HL-60/S4 treated with retinoic acid at 250 ng/mL for 4 days and 3 days (cell line): Measurements from ENCODE around the gene METTL25B.

Experiments
- in situ Hi-C: fragments of 300-500 bp; cut with MboI; formaldehyde crosslinking; loops from 2 replicates; pipeline ENCODE4 v1.7.0; 2022; ENCODE audit warnings: low sequenced_read_pairs

The METTL25B gene

DNA sequence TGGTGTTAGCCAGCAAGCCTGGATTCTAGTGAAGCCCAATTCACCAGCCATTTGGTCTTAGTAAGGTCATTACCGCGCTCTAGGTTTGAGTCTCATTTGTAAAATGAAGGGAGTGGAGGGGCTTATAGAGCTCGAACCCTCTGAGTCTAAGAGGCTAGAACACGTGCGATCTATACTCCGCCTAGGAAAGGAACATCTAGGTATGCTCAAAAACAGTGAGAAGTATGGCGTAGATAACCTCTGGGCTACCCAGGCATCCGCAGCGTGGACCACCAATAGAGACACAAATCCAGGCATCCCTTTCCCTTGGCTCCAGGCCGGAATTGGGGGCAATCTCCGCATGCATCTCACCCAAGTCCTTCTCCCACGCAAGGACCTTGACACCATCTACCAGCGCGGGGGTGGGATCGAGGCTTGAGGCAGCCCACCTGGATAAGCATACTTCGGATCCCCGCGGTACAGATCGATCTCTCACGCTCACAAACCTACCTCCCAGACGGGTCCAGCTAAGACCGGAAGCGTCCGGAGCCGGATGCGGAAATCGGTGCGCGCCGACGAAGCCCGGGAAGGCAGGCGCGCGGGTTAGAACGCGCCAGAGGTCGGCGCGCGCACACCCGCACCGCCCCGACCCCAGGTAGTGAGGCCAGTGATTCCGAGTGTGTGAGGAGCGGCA, at the start of gene METTL25B:
Gene METTL25B (plus strand): TSS at position 544 of the 673 bp plus-strand sequence. CDS start 636 bp downstream, outside the sequence.
- in situ Hi-C loops, result no loop called here

DNA sequence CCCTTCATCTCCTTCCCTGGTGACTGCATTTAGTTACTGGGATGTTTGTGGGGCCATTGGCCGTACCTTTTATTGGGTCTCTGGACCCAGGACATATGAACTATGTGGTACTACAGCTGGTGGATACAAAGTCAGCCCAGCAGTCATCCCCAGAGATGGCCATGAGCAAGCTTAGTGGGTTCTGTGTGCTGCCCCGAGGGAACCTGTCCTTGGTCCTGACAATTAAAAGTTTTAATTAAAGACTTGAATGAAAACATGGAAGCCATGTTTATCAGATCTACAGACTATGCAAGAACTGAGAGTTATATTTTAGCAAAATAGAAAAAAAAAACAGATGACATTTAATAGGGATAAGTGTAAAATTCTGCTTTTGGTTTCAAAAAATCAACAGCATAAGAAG, 48.2 kb upstream of the METTL25B start:
- in situ Hi-C loops, result no loop called here

DNA sequence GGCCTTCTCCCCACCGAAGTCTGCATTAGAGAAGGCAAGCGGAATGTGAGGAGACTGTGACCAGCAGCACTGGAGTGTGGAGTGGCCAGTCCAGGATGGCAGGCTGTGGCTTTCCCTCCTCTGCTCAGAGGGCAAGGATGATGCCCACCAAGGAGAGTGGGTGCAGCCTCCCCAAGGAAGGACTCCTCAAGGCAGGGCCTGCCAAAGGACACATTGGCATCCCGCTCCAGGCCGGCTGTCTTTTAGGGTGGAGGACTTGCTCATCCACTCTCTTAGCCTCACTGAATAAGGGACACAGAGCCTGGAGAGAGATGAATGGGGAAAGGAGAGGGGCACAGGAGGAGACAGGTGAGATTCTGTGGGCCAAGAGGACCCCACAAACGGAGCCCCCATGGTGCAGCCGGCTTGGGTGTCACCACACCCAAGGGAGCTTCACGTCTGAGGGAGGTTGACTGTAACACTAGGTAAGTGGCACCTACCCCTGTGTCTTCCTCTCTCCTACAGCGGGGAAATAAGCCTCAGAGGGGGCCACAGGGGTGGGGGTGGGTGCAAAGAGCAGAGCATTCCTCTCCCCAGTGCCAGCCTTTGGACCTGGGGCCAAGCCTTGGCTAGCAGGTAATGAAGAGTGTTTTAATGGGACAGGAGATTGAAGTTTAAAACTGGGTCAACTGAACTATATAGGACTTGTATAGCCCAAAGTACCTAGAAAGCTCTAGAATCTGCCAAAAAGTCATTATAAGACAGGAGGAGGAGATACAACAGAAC, 46.9 kb upstream of the METTL25B start:
- in situ Hi-C loops, result no loop called here

DNA sequence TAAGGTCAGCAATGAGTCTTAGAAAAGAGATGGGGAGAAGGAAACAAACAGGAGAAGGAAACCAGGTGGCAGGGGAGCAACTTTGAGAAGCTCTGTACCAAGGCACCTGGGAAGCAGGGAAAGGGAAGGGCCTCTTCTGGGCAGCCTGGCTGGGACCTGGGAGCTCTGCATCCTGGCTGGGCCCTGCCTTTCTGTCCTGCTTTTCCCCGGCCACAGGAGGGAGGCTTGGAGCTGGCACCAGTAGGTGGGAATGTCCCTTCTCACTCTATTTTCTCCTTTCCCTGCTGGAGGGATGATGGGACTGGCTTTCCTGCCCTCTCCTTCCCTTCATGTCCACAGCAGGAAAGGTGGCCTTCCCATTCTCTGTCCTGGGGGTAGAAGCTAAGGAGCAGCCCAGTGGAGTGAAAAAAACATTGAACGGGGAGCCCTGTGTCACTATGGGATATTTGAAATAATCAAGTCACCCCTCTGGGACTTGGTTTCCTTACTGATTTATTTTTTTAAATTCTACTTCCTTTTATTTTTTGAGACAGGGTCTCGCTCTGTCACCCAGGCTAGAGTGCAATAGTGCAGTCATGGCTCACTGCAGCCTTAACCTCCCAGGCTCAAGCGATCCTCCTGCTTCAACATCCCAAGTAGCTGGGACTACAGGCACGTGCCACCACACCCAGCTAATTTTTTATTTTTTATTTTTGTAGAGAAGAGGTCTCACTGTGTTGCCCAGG, 45.9 kb upstream of the METTL25B start:
- in situ Hi-C loops, result no loop called here

GRCh38 chr1:156684227-156684782, 44.0 kb upstream of the METTL25B start:
- in situ Hi-C loops, result no loop called here

GRCh38 chr1:156689035-156689952, 39.0 kb upstream of the METTL25B start:
- in situ Hi-C loops, result no loop called here

GRCh38 chr1:156689953-156690674, 38.2 kb upstream of the METTL25B start:
- in situ Hi-C loops, result no loop called here

- in situ Hi-C loops, result no loop called here
Measured at GRCh38 chr1:156690675-156691036, 37.6 kb upstream of the METTL25B start.

GRCh38 chr1:156691191-156691590, 37.1 kb upstream of the METTL25B start:
- in situ Hi-C loops, result no loop called here

- in situ Hi-C loops, result no loop called here
Measured at GRCh38 chr1:156691665-156692440, 36.4 kb upstream of the METTL25B start.

- in situ Hi-C loops, result no loop called here
Measured at GRCh38 chr1:156692441-156692924, 35.8 kb upstream of the METTL25B start.

DNA sequence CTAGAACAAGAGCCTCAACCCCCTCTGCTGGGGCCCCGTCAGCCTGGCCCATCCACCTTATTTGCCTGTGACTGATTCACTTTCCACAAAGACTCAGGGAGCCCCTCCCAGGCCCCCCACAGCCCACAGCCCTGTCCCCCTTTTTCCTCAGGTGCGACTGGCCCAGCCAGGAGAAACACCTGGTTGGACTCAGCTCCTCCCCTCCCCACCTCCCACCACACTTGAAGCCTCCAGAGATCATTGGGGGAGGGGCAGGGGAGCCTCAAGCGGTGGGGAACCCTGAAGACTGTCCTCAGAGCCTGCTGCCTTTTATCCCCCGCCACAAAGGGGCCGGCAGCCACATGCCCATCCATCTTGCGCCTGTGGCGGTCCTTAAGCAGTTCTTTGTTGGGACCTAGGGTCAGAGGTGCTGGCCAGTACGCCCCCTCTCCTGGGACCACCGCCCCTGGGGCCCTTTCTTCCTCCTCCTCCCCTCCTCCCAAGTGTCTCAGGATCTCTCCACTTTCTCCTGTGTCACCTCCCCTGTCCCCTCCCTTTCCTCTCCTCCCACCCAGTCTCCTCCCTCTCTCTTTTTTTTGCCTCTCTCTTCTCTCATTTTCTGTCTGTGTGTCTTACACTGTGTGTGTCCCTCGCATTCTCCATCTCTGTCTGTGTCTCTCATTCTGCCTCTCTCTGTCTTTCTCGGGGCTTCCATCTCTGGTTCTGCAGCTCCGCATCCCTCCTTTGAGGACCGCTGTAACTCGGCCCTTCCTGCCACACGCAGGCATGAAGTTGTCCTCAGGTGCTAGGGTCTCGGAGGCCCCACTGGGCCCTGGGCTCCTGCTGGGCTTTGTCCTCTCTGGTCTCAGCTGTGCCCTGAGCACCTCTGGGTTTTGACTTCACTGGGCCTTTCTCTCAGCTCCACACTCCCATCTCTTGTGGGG, 35.1 kb upstream of the METTL25B start:
- in situ Hi-C loops, result no loop called here

DNA sequence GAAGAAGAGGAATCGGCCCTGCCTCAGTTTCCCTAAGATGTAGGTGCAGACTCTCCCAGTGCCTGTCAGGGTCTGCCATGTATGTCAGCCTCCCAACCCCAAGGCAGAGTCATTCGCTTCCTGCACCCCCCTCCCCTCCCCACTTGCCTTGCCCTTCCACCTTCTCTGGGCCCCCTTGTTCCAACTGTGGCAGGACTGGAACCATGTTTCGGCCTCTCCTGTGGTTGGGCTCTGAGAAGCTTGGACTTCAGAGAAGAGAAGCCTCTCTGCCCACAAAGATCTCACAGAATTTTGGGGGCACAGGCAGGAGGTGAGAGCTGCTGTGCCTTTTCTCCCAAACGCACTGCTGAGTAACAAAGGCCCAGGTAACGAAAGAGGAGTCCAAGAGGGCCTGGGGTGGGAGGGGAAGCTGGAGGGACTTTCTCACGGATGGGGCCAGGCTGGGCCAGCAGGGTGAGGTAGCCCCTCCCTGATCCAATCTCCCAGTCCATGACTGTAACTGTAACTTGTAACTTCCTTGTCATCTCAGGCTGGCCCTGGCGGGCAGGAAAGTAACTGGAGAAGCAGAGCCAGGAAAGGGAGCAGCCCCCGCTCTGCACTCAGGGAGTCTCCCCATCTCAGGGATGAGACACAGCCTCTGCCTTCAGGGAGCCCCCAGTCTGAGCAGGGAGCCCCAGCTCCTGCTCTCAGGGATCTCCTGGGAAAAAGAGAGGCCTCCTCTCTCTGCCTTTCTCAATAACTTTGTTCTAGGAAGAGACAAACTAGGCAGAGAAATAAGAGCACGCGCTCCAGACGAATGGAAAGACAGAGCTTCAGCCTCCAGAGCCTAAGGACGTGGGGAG, 34.2 kb upstream of the METTL25B start:
- in situ Hi-C loops, result no loop called here

DNA sequence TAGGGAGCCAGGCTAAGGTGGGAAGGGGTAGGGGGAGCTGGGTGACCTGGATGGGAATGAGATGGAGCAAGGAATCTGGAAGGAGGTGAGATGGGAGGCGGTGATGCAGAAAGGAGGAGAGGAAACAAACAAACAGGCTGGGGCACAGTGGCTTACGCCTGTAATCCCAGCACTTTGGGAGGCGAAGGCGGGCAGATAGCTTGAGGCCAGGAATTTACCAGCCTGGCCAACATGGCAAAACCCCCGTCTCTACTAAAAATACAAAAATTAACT, 33.6 kb upstream of the METTL25B start:
- in situ Hi-C loops, result no loop called here

DNA sequence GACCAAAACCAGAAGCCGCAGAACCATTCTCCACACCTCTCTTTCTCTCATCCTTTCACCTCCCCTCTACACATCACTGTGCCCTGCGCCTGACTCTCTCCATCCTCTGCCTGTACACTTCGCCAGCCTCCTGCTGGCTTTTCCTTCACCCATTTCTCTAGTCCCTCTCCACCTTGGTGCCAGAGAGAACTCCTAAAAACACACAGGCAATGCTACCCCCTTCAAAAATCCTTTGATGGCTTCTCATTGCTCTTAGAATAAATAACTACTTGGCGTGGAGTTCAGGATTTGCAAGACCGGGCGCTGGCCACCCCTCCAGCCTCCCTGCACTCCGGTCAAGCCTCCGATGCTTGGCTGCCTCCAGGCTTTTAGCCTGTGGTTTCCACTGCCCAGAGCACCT, 31.5 kb upstream of the METTL25B start:
- in situ Hi-C loops, result no loop called here

DNA sequence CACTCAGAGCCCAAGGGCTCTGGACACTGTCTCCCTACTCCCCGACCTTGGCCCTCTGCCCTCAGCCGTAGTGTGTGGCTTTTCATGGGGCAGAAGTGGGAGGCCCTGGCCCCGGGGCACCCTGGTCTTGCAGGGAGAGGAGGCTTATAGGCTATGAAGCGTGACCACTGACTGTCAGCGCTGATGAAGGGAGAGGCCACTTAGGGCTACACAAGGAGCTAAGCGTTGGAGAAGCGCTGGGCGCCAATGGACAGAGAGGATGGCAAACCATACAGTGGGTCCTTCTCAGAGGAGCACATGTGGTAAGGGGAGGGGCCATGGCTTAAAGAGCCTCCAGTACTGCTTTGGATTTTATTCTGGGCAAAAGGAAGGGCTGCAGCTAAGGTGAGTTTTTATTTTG, 30.8 kb upstream of the METTL25B start:
- in situ Hi-C loops, result no loop called here

DNA sequence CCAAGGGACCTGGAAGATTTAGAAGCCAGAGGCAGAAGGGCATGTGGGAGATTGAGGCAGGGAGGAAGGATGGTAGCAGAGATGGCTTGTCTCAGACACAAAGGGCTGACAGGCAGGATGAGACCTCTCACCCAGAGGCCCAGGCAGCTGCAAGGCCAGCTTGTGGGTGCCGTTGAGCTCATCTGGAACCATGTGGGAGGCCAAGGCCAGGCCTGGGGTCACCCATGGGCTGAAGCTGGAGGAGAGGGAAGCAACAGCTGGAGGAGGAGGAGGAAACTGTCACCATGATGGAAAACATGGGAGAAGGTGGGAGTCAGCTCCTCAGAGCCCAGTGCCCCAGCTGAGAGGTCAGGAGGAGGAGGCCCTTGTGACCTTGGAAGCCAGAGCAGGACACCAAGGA, 29.3 kb upstream of the METTL25B start:
- in situ Hi-C loops, result no loop called here
